Activated CD8-positive, alpha-beta memory T cell treated with anti-CD3 and anti-CD28 coated beads, Interleukin-2, amount 50 U/mL, for 1 hour (primary cell): ENCODE results near the gene ZFP42.
"Not testable (repeated sequence)": the region's sequence is repeated elsewhere in the genome, so short reads cannot be mapped to it uniquely, and the experiment has no call there.

Source experiments
- DNase-seq: peaks from one replicate; pipeline ENCODE4 v3.0.0-alpha.2; 2020; ENCODE audit errors: extremely low read depth

The ZFP42 gene

GRCh38 chr4:187995322-187996207 lies at the start of gene ZFP42:
Gene ZFP42, plus strand, starts transcription at chr4:187995771. Its CDS starts 7,037 bp downstream, at chr4:188002808.
- DNase-seq, result no peak

- no peak for DNase-seq
Measured at GRCh38 chr4:187961171-187961570, 34.4 kb upstream of the ZFP42 start.

- DNase-seq, result no peak
Measured at GRCh38 chr4:187961961-187962360, 33.6 kb upstream of the ZFP42 start.

GRCh38 chr4:187962926-187963325 lies 32.6 kb upstream of the ZFP42 start:
- DNase-seq, result no peak

- DNase-seq, result no peak
Measured at GRCh38 chr4:187965726-187966125, 29.8 kb upstream of the ZFP42 start.

- no peak for DNase-seq
Measured at GRCh38 chr4:187972135-187972534, 23.4 kb upstream of the ZFP42 start.

- no peak for DNase-seq
Measured at GRCh38 chr4:187983746-187984145, 11.8 kb upstream of the ZFP42 start.

- DNase-seq, result no peak
Measured at GRCh38 chr4:187992971-187993370, 2.6 kb upstream of the ZFP42 start.

GRCh38 chr4:187993827-187994226 lies 1.7 kb upstream of the ZFP42 start:
- no peak for DNase-seq

- no peak for DNase-seq
Measured at GRCh38 chr4:187996502-187997177, 1.1 kb downstream of the ZFP42 start.

- not testable (repeated sequence) for DNase-seq
Measured at GRCh38 chr4:187997991-187998390, 2.4 kb downstream of the ZFP42 start.

- no peak for DNase-seq
Measured at GRCh38 chr4:187999406-187999932, 3.9 kb downstream of the ZFP42 start.

- DNase-seq, result no peak
Measured at GRCh38 chr4:188002323-188002722, 6.8 kb downstream of the ZFP42 start.

- DNase-seq, result no peak
Measured at GRCh38 chr4:188002751-188003150, 7.2 kb downstream of the ZFP42 start.

GRCh38 chr4:188005561-188005960 lies 10.0 kb downstream of the ZFP42 start:
- no peak for DNase-seq

- no peak for DNase-seq
Measured at GRCh38 chr4:188006285-188006848, 10.8 kb downstream of the ZFP42 start.

- no peak for DNase-seq
Measured at GRCh38 chr4:188008377-188008776, 12.8 kb downstream of the ZFP42 start.

GRCh38 chr4:188012426-188012945 lies 16.9 kb downstream of the ZFP42 start:
- DNase-seq, result no peak

GRCh38 chr4:188015025-188015940 lies 19.7 kb downstream of the ZFP42 start:
- DNase-seq, result no peak

- DNase-seq, result no peak
Measured at GRCh38 chr4:188016754-188017153, 21.2 kb downstream of the ZFP42 start.

- no peak for DNase-seq
Measured at GRCh38 chr4:188018262-188018661, 22.7 kb downstream of the ZFP42 start.
